CD1c-positive myeloid dendritic cell (primary cell): Measurements from ENCODE around the gene SALL1.

Experiments
- DNase-seq: peaks from one replicate; pipeline ENCODE4 v3.0.0-alpha.2; 2016; ENCODE audit errors: extremely low spot score

Gene SALL1

GRCh38 chr16:51141106-51141505 lies 10.0 kb downstream of the SALL1 start:
- DNase-seq, result no peak

- DNase-seq, result no peak
These were observed 11.0 kb downstream of the SALL1 start for GRCh38 chr16:51140112-51140511.

GRCh38 chr16:51139568-51139967 lies 11.5 kb downstream of the SALL1 start:
- DNase-seq, result no peak

- DNase-seq, result no peak
These were observed 12.9 kb downstream of the SALL1 start for GRCh38 chr16:51138178-51138577.

- no peak for DNase-seq
These were observed 14.0 kb downstream of the SALL1 start for GRCh38 chr16:51137097-51137496.

- no peak for DNase-seq
These were observed 16.2 kb downstream of the SALL1 start for GRCh38 chr16:51134876-51135275.

- no peak for DNase-seq
These were observed 16.7 kb downstream of the SALL1 start for GRCh38 chr16:51134269-51134812.

GRCh38 chr16:51133688-51134087 lies 17.4 kb downstream of the SALL1 start:
- DNase-seq, result no peak

- no peak for DNase-seq
These were observed 17.9 kb downstream of the SALL1 start for GRCh38 chr16:51133183-51133582.

- DNase-seq, result no peak
These were observed 18.5 kb downstream of the SALL1 start for GRCh38 chr16:51132490-51133115.

- no peak for DNase-seq
These were observed 19.5 kb downstream of the SALL1 start for GRCh38 chr16:51131619-51132018.

- no peak for DNase-seq
These were observed 22.0 kb downstream of the SALL1 start for GRCh38 chr16:51129105-51129504.

- no peak for DNase-seq
These were observed 25.1 kb downstream of the SALL1 start for GRCh38 chr16:51125992-51126391.

- DNase-seq, result no peak
These were observed 26.2 kb downstream of the SALL1 start for GRCh38 chr16:51124896-51125295.

- DNase-seq, result no peak
These were observed 29.2 kb downstream of the SALL1 start for GRCh38 chr16:51121850-51122249.

- no peak for DNase-seq
These were observed 30.2 kb downstream of the SALL1 start for GRCh38 chr16:51120730-51121347.

- DNase-seq, result no peak
These were observed 30.9 kb downstream of the SALL1 start for GRCh38 chr16:51119973-51120729.

- DNase-seq, result no peak
These were observed 31.5 kb downstream of the SALL1 start for GRCh38 chr16:51119556-51119955.

GRCh38 chr16:51116353-51116752 lies 34.7 kb downstream of the SALL1 start:
- no peak for DNase-seq

GRCh38 chr16:51114382-51114781 lies 36.7 kb downstream of the SALL1 start:
- no peak for DNase-seq

GRCh38 chr16:51113236-51114125 lies 37.6 kb downstream of the SALL1 start:
- DNase-seq, result no peak

GRCh38 chr16:51112323-51112722 lies 38.7 kb downstream of the SALL1 start:
- DNase-seq, result no peak
